Astrocyte (in vitro differentiated cells and primary cell): ENCODE data around the gene CDK5RAP2. TPM values are rescaled to one million over a fixed set of nuclear protein-coding genes. Genes with fewer than 3 reads are reported as not detected.

ENCODE experiments used
- DNase-seq: peaks from one replicate; pipeline ENCODE4 v3.0.0-alpha.2; 2010; ENCODE audit warnings: low read depth
- FAIRE-seq: peaks from 2 replicates; lab custom pipeline; 2011; peaks lifted over from hg19 to GRCh38; lab: Jason Lieb, UNC
- H2AFZ ChIP-seq: 2 replicates; pipeline ENCODE4 v1.6.0; 2012; ENCODE audit warnings: low read depth, low read length, inconsistent platforms
- H3K27ac ChIP-seq: 2 replicates; pipeline ENCODE4 v1.5.1; 2011; ENCODE audit warnings: low read depth, low read length, inconsistent platforms
- H3K27me3 ChIP-seq: 2 replicates; pipeline ENCODE4 v1.6.0; 2011; ENCODE audit warnings: low read length, inconsistent platforms; ENCODE audit not compliant: insufficient read depth
- H3K36me3 ChIP-seq: 2 replicates; pipeline ENCODE4 v1.5.1; 2011; ENCODE audit warnings: low read length, inconsistent platforms; ENCODE audit not compliant: insufficient read depth
- H3K4me1 ChIP-seq: 2 replicates; pipeline ENCODE4 v1.5.1; 2011; ENCODE audit warnings: low read length, inconsistent platforms; ENCODE audit not compliant: insufficient read depth
- H3K4me2 ChIP-seq: 2 replicates; pipeline ENCODE4 v1.6.0; 2012; ENCODE audit warnings: low read length, inconsistent platforms
- H3K4me3 ChIP-seq: 2 replicates; pipeline ENCODE4 v1.5.1; 2011; ENCODE audit warnings: low read depth, mild to moderate bottlenecking, low read length, inconsistent platforms; ENCODE audit not compliant: insufficient read depth
- H3K79me2 ChIP-seq: 2 replicates; pipeline ENCODE4 v1.6.0; 2012; ENCODE audit warnings: mild to moderate bottlenecking, low read length, inconsistent platforms; ENCODE audit not compliant: insufficient read depth
- H3K9ac ChIP-seq: 2 replicates; pipeline ENCODE4 v1.6.0; 2012; ENCODE audit warnings: mild to moderate bottlenecking, low read length, inconsistent platforms
- H3K9me3 ChIP-seq: 2 replicates; pipeline ENCODE4 v1.5.1; 2012; ENCODE audit warnings: low read depth, mild to moderate bottlenecking, low read length, inconsistent platforms; ENCODE audit not compliant: insufficient read depth
- H4K20me1 ChIP-seq: 2 replicates; pipeline ENCODE4 v1.6.0; 2012; ENCODE audit warnings: low read length, inconsistent platforms; ENCODE audit not compliant: insufficient read depth
- H3K27ac Mint-ChIP-seq: one replicate; pipeline ENCODE4 v1.8.0; 2021; ENCODE audit warnings: mild to moderate bottlenecking, mixed read lengths; ENCODE audit not compliant: unreplicated experiment
- H3K27me3 Mint-ChIP-seq: one replicate; pipeline ENCODE4 v1.8.0; 2021; ENCODE audit warnings: low read depth, mixed read lengths; ENCODE audit not compliant: unreplicated experiment
- H3K36me3 Mint-ChIP-seq: one replicate; pipeline ENCODE4 v1.8.0; 2021; ENCODE audit warnings: low read depth, mixed read lengths; ENCODE audit not compliant: unreplicated experiment
- H3K4me1 Mint-ChIP-seq: one replicate; pipeline ENCODE4 v1.8.0; 2021; ENCODE audit warnings: low read depth, mixed read lengths; ENCODE audit not compliant: unreplicated experiment
- H3K4me3 Mint-ChIP-seq: one replicate; pipeline ENCODE4 v1.8.0; 2021; ENCODE audit warnings: mild to moderate bottlenecking, moderate library complexity, mixed read lengths; ENCODE audit not compliant: unreplicated experiment
- H3K9me3 Mint-ChIP-seq: one replicate; pipeline ENCODE4 v1.8.0; 2021; ENCODE audit warnings: mild to moderate bottlenecking, mixed read lengths; ENCODE audit not compliant: unreplicated experiment
- EZH2 ChIP-seq: IDR thresholded peaks from 2 replicates; pipeline ENCODE4 v1.6.1; 2012; ENCODE audit warnings: mild to moderate bottlenecking, low read length, inconsistent platforms; ENCODE audit not compliant: insufficient read depth
- total RNA-seq: library from RNA; stranded (reverse); gene quantifications from 2 replicates; pipeline ENCODE4 v1.2.1, GENCODE V29; 2021
- TF ChIP-seq, protein P1 (sequence below): IDR thresholded peaks from 2 replicates; pipeline ENCODE4 v1.5.1; 2011; ENCODE audit warnings: low read depth, mild to moderate bottlenecking, inconsistent platforms, low read length, moderate library complexity; ENCODE audit not compliant: insufficient read depth

Gene CDK5RAP2
- total RNA-seq, 1 donor from 2014 or later, result 36.3 TPM

DNA sequence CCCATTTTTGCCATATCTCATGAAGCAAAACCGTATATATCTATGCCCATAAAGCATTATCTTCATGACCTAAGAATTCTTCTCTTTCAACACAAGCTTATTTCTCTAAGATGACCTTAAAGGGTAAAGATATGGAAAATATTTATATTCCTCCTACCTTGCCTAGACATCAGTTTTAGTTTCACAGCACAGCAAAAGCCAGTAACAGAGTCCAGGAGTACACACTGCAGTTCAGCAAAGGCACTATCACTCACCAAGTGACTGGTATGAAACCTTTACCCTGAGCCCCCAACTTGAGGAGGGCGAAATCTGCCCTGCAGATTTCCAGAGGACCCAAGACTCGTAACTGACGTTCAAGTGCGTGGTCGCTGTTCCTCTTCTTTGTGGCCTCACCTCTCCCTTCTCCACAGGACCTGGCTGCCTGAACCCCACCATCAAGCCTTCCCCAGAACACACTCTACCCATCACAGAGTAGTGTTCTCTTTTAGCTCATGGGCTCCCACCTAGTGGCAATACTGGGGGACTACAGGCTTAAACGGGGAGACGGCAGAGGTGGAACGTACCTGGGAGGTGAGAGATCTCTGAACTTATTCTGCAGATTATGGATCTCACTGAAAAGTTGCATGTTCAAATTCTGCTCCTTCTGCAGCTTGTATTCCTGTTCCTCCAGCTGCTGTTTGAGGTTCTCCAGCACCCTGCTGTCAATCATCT, 141.0 kb downstream of the CDK5RAP2 start:
- Mint-ChIP-seq H3K4me3 (no peak overlapping the region), H3K9me3 (no peaks in the 10 kb centered on the region), H3K27ac (no peak overlapping the region), H3K4me1 (peaks cover 25% of the 10 kb centered on the region), H3K36me3 (peaks cover 5% of the 10 kb centered on the region), H3K27me3 (no peaks in the 10 kb centered on the region)
- no peak for DNase-seq
- Histone ChIP-seq H3K79me2 (no peaks in the 10 kb centered on the region), H3K27ac (no peak overlapping the region), H2AFZ (no peak overlapping the region), H4K20me1 (no peaks in the 10 kb centered on the region), H3K27me3 (no peaks in the 10 kb centered on the region), H3K9ac (no peak overlapping the region), H3K4me3 (no peak overlapping the region), H3K4me2 (no peak overlapping the region), H3K4me1 (peaks cover 33% of the 10 kb centered on the region), H3K9me3 (no peaks in the 10 kb centered on the region), H3K36me3 (peaks cover 10% of the 10 kb centered on the region)
- TF ChIP-seq, protein P1, sequence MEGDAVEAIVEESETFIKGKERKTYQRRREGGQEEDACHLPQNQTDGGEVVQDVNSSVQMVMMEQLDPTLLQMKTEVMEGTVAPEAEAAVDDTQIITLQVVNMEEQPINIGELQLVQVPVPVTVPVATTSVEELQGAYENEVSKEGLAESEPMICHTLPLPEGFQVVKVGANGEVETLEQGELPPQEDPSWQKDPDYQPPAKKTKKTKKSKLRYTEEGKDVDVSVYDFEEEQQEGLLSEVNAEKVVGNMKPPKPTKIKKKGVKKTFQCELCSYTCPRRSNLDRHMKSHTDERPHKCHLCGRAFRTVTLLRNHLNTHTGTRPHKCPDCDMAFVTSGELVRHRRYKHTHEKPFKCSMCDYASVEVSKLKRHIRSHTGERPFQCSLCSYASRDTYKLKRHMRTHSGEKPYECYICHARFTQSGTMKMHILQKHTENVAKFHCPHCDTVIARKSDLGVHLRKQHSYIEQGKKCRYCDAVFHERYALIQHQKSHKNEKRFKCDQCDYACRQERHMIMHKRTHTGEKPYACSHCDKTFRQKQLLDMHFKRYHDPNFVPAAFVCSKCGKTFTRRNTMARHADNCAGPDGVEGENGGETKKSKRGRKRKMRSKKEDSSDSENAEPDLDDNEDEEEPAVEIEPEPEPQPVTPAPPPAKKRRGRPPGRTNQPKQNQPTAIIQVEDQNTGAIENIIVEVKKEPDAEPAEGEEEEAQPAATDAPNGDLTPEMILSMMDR, result peak; percentile 41
- TF ChIP-seq EZH2, result no peak
- no peak for FAIRE-seq

DNA sequence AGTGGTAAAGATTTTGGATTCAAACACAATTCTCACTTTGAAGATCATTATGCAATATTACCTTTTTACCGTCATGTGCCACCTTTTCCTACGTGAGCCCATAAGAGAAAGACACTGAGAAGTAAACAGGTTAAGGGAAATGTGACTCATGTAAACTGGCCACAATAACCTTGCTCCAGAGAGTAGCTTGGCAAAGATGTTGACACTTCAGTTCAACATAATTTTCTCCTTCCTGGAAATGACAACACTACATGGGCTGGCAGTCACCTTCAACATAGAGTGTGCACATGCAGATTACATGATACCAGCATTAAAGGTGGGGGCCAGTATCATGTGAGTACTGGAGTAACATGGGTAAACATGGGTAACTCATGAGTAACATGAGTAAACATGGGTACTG, 141.9 kb downstream of the CDK5RAP2 start:
- H3K36me3 ChIP-seq, result peaks cover 14% of the 10 kb centered on the region
- Mint-ChIP-seq H3K9me3 (no peaks in the 10 kb centered on the region), H3K4me3 (no peak overlapping the region), H3K4me1 (peaks cover 18% of the 10 kb centered on the region), H3K27me3 (no peaks in the 10 kb centered on the region), H3K27ac (no peak overlapping the region), H3K36me3 (peaks cover 5% of the 10 kb centered on the region)
- no peaks in the 10 kb centered on the region for H4K20me1 ChIP-seq
- no peaks in the 10 kb centered on the region for H3K9me3 ChIP-seq
- no peak for FAIRE-seq
- no peaks in the 10 kb centered on the region for H3K27me3 ChIP-seq
- TF ChIP-seq EZH2, result no peak
- TF ChIP-seq, protein P1, result no peak
- peaks cover 25% of the 10 kb centered on the region for H3K4me1 ChIP-seq
- DNase-seq, result peak; percentile 31
- H3K79me2 ChIP-seq, result no peaks in the 10 kb centered on the region
- no peak overlapping the region for H3K9ac ChIP-seq
- no peak overlapping the region for H3K4me3 ChIP-seq
- H2AFZ ChIP-seq, result no peak overlapping the region
- no peak overlapping the region for H3K27ac ChIP-seq
- no peak overlapping the region for H3K4me2 ChIP-seq

- no peak overlapping the region for H3K27ac Mint-ChIP-seq
- Histone ChIP-seq H4K20me1 (no peaks in the 10 kb centered on the region), H3K27me3 (no peaks in the 10 kb centered on the region), H3K36me3 (peaks cover 14% of the 10 kb centered on the region), H3K79me2 (no peaks in the 10 kb centered on the region), H3K9ac (no peak overlapping the region), H3K4me3 (no peak overlapping the region), H2AFZ (no peak overlapping the region), H3K9me3 (no peaks in the 10 kb centered on the region), H3K4me1 (peaks cover 14% of the 10 kb centered on the region), H3K27ac (no peak overlapping the region), H3K4me2 (no peak overlapping the region)
- no peaks in the 10 kb centered on the region for H3K27me3 Mint-ChIP-seq
- H3K9me3 Mint-ChIP-seq, result no peaks in the 10 kb centered on the region
- TF ChIP-seq, protein P1, result no peak
- no peak for TF ChIP-seq EZH2
- no peak overlapping the region for H3K4me3 Mint-ChIP-seq
- peaks cover 5% of the 10 kb centered on the region for H3K36me3 Mint-ChIP-seq
- FAIRE-seq (no peak), DNase-seq (no peak)
- peaks cover 12% of the 10 kb centered on the region for H3K4me1 Mint-ChIP-seq
Measured at GRCh38 chr9:120436983-120437475, 142.9 kb downstream of the CDK5RAP2 start.
